ENCODE data around the gene SH3GLB1. TPM values are rescaled to one million over a fixed set of nuclear protein-coding genes. Genes with fewer than 3 reads are reported as not detected.

Gene SH3GLB1
- total and polyA plus RNA-seq, 2 of the 13 experiments (the other 11 are each of a cell fraction or from before 2014, with no cell fraction given) = 26.0 to 41.5 TPM

DNA sequence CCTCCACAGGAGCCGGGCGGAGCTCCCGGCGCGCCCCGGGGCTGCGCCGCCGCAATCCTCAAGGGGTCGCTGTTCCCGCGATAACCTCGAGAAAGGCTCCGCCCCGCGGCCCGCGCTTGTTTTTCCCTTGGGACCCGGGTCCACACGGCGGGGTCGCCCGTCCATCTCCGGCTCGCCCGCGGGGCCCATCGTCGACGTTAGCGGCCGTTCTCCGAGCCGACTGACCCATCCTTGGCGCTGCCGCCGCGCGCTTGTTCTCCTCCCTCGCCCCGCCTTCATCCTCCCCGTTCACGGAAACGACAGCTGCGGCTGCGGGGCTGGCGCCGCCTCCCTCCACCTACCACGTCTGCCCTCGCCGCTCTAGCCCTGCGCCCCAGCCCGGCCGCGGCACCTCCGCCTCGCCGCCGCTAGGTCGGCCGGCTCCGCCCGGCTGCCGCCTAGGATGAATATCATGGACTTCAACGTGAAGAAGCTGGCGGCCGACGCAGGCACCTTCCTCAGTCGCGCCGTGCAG is at the start of gene SH3GLB1 (continued):
- TF ChIP-seq HES4 (CRISPR knock-in tag; IDR thresholded peaks at IDR 0.05; ENCODE audit: borderline replicate concordance) (peak; percentile 72; the same call in 1 of the 2 replicates), THAP11 (CRISPR knock-in tag; IDR thresholded peaks at IDR 0.05) (0 out of 2 replicates have a peak, but pooled peaks have one; percentile 52), RORA (CRISPR knock-in tag; IDR thresholded peaks at IDR 0.05) (no peak), FOXC1 (CRISPR knock-in tag; IDR thresholded peaks at IDR 0.05; ENCODE audit: borderline replicate concordance) (peak; percentile 91; the same call in 1 of the 2 replicates), PITX1 (CRISPR knock-in tag; IDR thresholded peaks at IDR 0.05) (peak; percentile 81), ZNF607 (CRISPR knock-in tag; IDR thresholded peaks at IDR 0.05; ENCODE audit: borderline replicate concordance) (peak; percentile 72), TBX2 (CRISPR knock-in tag; IDR thresholded peaks at IDR 0.05; ENCODE audit: borderline replicate concordance) (peak; percentile 66; the same call in 1 of the 2 replicates), ZNF264 (CRISPR knock-in tag; IDR thresholded peaks at IDR 0.05) (peak; percentile 51; the same call in 1 of the 2 replicates), PHF5A (CRISPR knock-in tag; IDR thresholded peaks at IDR 0.05; ENCODE audit: low read depth, unreplicated experiment) (peak; percentile 19), SMAD3 (CRISPR knock-in tag; IDR thresholded peaks at IDR 0.05) (no peak), SRY (CRISPR knock-in tag; IDR thresholded peaks at IDR 0.05) (0 out of 2 replicates have a peak, but pooled peaks have one; percentile 10), HOXA3 (CRISPR knock-in tag; IDR thresholded peaks at IDR 0.05) (peak; percentile 67), MED1 (CRISPR knock-in tag; IDR thresholded peaks at IDR 0.05) (peak; percentile 54), HNF4G (IDR thresholded peaks at IDR 0.05; ENCODE audit: borderline replicate concordance, low read depth, low read length) (no peak), HNF4G (CRISPR knock-in tag; IDR thresholded peaks at IDR 0.05; ENCODE audit: borderline replicate concordance, low read depth) (peak; percentile 27; the same call in 1 of the 2 replicates), MAF1 (CRISPR knock-in tag; IDR thresholded peaks at IDR 0.05; ENCODE audit: borderline replicate concordance) (no peak; the same call in 1 of the 2 replicates), MYC (CRISPR knock-in tag; IDR thresholded peaks at IDR 0.05; ENCODE audit: borderline replicate concordance) (peak; percentile 66)
- TF ChIP-seq, protein P1, sequence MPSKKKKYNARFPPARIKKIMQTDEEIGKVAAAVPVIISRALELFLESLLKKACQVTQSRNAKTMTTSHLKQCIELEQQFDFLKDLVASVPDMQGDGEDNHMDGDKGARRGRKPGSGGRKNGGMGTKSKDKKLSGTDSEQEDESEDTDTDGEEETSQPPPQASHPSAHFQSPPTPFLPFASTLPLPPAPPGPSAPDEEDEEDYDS (CRISPR knock-in tag; IDR thresholded peaks at IDR 0.05) = peak; percentile 84
- TF ChIP-seq, protein P2, sequence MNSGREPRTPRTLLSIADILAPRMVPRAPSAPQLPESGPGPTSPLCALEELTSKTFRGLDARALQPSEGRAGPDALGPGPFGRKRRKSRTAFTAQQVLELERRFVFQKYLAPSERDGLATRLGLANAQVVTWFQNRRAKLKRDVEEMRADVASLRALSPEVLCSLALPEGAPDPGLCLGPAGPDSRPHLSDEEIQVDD (CRISPR knock-in tag; IDR thresholded peaks at IDR 0.05; ENCODE audit: borderline replicate concordance) = no peak
- TF ChIP-seq, protein P3, sequence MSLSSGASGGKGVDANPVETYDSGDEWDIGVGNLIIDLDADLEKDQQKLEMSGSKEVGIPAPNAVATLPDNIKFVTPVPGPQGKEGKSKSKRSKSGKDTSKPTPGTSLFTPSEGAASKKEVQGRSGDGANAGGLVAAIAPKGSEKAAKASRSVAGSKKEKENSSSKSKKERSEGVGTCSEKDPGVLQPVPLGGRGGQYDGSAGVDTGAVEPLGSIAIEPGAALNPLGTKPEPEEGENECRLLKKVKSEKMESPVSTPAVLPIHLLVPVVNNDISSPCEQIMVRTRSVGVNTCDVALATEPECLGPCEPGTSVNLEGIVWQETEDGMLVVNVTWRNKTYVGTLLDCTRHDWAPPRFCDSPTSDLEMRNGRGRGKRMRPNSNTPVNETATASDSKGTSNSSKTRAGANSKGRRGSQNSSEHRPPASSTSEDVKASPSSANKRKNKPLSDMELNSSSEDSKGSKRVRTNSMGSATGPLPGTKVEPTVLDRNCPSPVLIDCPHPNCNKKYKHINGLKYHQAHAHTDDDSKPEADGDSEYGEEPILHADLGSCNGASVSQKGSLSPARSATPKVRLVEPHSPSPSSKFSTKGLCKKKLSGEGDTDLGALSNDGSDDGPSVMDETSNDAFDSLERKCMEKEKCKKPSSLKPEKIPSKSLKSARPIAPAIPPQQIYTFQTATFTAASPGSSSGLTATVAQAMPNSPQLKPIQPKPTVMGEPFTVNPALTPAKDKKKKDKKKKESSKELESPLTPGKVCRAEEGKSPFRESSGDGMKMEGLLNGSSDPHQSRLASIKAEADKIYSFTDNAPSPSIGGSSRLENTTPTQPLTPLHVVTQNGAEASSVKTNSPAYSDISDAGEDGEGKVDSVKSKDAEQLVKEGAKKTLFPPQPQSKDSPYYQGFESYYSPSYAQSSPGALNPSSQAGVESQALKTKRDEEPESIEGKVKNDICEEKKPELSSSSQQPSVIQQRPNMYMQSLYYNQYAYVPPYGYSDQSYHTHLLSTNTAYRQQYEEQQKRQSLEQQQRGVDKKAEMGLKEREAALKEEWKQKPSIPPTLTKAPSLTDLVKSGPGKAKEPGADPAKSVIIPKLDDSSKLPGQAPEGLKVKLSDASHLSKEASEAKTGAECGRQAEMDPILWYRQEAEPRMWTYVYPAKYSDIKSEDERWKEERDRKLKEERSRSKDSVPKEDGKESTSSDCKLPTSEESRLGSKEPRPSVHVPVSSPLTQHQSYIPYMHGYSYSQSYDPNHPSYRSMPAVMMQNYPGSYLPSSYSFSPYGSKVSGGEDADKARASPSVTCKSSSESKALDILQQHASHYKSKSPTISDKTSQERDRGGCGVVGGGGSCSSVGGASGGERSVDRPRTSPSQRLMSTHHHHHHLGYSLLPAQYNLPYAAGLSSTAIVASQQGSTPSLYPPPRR (CRISPR knock-in tag; IDR thresholded peaks at IDR 0.05; ENCODE audit: borderline replicate concordance) = peak; percentile 49; the same call in 1 of the 2 replicates
- TF ChIP-seq, protein P4, sequence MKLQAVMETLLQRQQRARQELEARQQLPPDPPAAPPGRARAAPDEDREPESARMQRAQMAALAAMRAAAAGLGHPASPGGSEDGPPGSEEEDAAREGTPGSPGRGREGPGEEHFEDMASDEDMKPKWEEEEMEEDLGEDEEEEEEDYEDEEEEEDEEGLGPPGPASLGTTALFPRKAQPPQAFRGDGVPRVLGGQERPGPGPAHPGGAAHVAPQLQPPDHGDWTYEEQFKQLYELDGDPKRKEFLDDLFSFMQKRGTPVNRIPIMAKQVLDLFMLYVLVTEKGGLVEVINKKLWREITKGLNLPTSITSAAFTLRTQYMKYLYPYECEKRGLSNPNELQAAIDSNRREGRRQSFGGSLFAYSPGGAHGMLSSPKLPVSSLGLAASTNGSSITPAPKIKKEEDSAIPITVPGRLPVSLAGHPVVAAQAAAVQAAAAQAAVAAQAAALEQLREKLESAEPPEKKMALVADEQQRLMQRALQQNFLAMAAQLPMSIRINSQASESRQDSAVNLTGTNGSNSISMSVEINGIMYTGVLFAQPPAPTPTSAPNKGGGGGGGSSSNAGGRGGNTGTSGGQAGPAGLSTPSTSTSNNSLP (IDR thresholded peaks at IDR 0.05; ENCODE audit: low read depth, low read length) = no peak
- TF ChIP-seq, protein P5, sequence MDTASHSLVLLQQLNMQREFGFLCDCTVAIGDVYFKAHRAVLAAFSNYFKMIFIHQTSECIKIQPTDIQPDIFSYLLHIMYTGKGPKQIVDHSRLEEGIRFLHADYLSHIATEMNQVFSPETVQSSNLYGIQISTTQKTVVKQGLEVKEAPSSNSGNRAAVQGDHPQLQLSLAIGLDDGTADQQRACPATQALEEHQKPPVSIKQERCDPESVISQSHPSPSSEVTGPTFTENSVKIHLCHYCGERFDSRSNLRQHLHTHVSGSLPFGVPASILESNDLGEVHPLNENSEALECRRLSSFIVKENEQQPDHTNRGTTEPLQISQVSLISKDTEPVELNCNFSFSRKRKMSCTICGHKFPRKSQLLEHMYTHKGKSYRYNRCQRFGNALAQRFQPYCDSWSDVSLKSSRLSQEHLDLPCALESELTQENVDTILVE (CRISPR knock-in tag; IDR thresholded peaks at IDR 0.05) = peak; percentile 76; the same call in 1 of the 2 replicates
